Brain microvascular endothelial cell (primary cell): ENCODE data around the gene AIRE.

Experiments used
- DNase-seq: peaks from one replicate; pipeline ENCODE4 v3.0.0-alpha.2; 2020
- H3K27ac ChIP-seq: fragments of 250-450 bp; sonication (Bioruptor Pico); 2 replicates; pipeline ENCODE4 v1.5.1; 2020; ENCODE audit warnings: mild to moderate bottlenecking, moderate library complexity
- H3K27me3 ChIP-seq: fragments of 250-450 bp; sonication (Bioruptor Pico); replicated peaks from 2 replicates; pipeline ENCODE4 v1.5.1; 2020; ENCODE audit warnings: mild to moderate bottlenecking
- H3K36me3 ChIP-seq: fragments of 250-450 bp; sonication (Bioruptor Pico); replicated peaks from 2 replicates; pipeline ENCODE4 v1.5.1; 2020; ENCODE audit warnings: mild to moderate bottlenecking
- H3K4me3 ChIP-seq: 2 replicates; pipeline ENCODE4 v1.5.1; 2011; ENCODE audit warnings: low read depth, mild to moderate bottlenecking, control low read depth, low read length, moderate library complexity
- CTCF ChIP-seq: IDR thresholded peaks from 2 replicates; pipeline ENCODE4 v1.5.1; 2011; ENCODE audit warnings: low read depth, mild to moderate bottlenecking, moderate library complexity, low read length, control low read depth, inconsistent platforms; ENCODE audit errors: missing control alignments
- in situ Hi-C: cut with HindIII; loops from 2 replicates; pipeline ENCODE4 v1.10.0; 2017; ENCODE audit warnings: low sequenced_read_pairs, low pct_ligation_motif_present

Gene AIRE

GRCh38 chr21:44313451-44313850 is 27.8 kb downstream of the AIRE start:
- Histone ChIP-seq H3K27me3 (no peaks in the 10 kb centered on the region), H3K27ac (no peak overlapping the region)
- in situ Hi-C loops, result no loop called here

GRCh38 chr21:44314128-44314527 is 28.5 kb downstream of the AIRE start:
- Histone ChIP-seq H3K4me3 (no peak overlapping the region), H3K27ac (no peak overlapping the region), H3K36me3 (peaks cover 34% of the 10 kb centered on the region), H3K27me3 (no peaks in the 10 kb centered on the region)
- no peak for TF ChIP-seq CTCF
- DNase-seq, result no peak
- in situ Hi-C loops, result no loop called here

More at GRCh38 chr21:44313451-44313850, 27.8 kb downstream of the AIRE start:
- Histone ChIP-seq H3K4me3 (no peak overlapping the region), H3K36me3 (peaks cover 32% of the 10 kb centered on the region)
- DNase-seq, result no peak
- TF ChIP-seq CTCF, result no peak

- no peak for TF ChIP-seq CTCF
- no peak for DNase-seq
- no peak overlapping the region for H3K4me3 ChIP-seq
- in situ Hi-C loops, result no loop called here
- no peak overlapping the region for H3K27ac ChIP-seq
- H3K36me3 ChIP-seq, result peaks cover 34% of the 10 kb centered on the region
- H3K27me3 ChIP-seq, result no peaks in the 10 kb centered on the region
Measured at GRCh38 chr21:44314561-44314960, 28.9 kb downstream of the AIRE start.

GRCh38 chr21:44315691-44316203 is 30.1 kb downstream of the AIRE start:
- Histone ChIP-seq H3K27me3 (no peaks in the 10 kb centered on the region), H3K36me3 (peaks cover 37% of the 10 kb centered on the region), H3K27ac (no peak overlapping the region), H3K4me3 (no peak overlapping the region)
- TF ChIP-seq CTCF, result no peak
- in situ Hi-C loops, result no loop called here
- no peak for DNase-seq

- in situ Hi-C loops, result no loop called here
- DNase-seq, result no peak
- peaks cover 34% of the 10 kb centered on the region for H3K36me3 ChIP-seq
- no peak for TF ChIP-seq CTCF
- H3K27me3 ChIP-seq, result no peaks in the 10 kb centered on the region
- no peak overlapping the region for H3K4me3 ChIP-seq
- H3K27ac ChIP-seq, result no peak overlapping the region
Measured at GRCh38 chr21:44316277-44316900, 30.7 kb downstream of the AIRE start.
